IPS-20b (cell line): ENCODE results near the gene PLCE1.
"Not testable (repeated sequence)": the region's sequence is repeated elsewhere in the genome, so short reads cannot be mapped to it uniquely, and the experiment has no call there.

ENCODE experiments used
- H3K27ac ChIP-seq: one replicate; pipeline ENCODE4 v1.5.1; 2013; ENCODE audit warnings: low read length
- H3K27me3 ChIP-seq: 2 replicates; pipeline ENCODE4 v1.6.1; 2013; ENCODE audit warnings: mild to moderate bottlenecking, low read length, inconsistent platforms; ENCODE audit not compliant: insufficient read depth
- H3K36me3 ChIP-seq: 2 replicates; pipeline ENCODE4 v1.6.1; 2013; ENCODE audit warnings: low read depth, mild to moderate bottlenecking, inconsistent platforms, low read length, moderate library complexity; ENCODE audit not compliant: insufficient read depth
- H3K4me1 ChIP-seq: 2 replicates; pipeline ENCODE4 v1.6.1; 2013; ENCODE audit warnings: mild to moderate bottlenecking, control low read depth, inconsistent platforms, low read length, moderate library complexity; ENCODE audit not compliant: insufficient read depth
- H3K4me3 ChIP-seq: 2 replicates; pipeline ENCODE4 v1.5.1; 2013; ENCODE audit warnings: mild to moderate bottlenecking, low read length, inconsistent platforms
- H3K9ac ChIP-seq: 2 replicates; pipeline ENCODE4 v1.6.1; 2013; ENCODE audit warnings: low read depth, mild to moderate bottlenecking, inconsistent platforms, low read length, moderate library complexity
- H3K9me3 ChIP-seq: 2 replicates; pipeline ENCODE4 v1.6.1; 2013; ENCODE audit warnings: mild to moderate bottlenecking, low read depth, low read length, inconsistent platforms; ENCODE audit not compliant: insufficient read depth

PLCE1 gene

GRCh38 chr10:93993782-93994437 is at the start of gene PLCE1:
TSS of gene PLCE1 (plus strand) at chr10:93993931. CDS start at chr10:94031047, 37,116 bp downstream.
- Histone ChIP-seq H3K27ac (no peak within 1 kb of the TSS), H3K27me3 (peaks cover 92% of the 10 kb centered on the region), H3K9ac (no peak within 1 kb of the TSS), H3K9me3 (no peaks in the 10 kb centered on the region), H3K4me3 (peak within 1 kb of the TSS; percentile 72), H3K4me1 (no peaks in the 10 kb centered on the region), H3K36me3 (no peaks in the 10 kb centered on the region)

GRCh38 chr10:93945819-93946218 is 47.9 kb upstream of the PLCE1 start:
- H3K27me3 ChIP-seq: no peaks in the 10 kb centered on the region
- no peak overlapping the region for H3K9ac ChIP-seq
- H3K4me1 ChIP-seq: no peaks in the 10 kb centered on the region
- H3K36me3 ChIP-seq: no peaks in the 10 kb centered on the region
- H3K9me3 ChIP-seq: no peaks in the 10 kb centered on the region
- no peak overlapping the region for H3K4me3 ChIP-seq
- H3K27ac ChIP-seq: no peak overlapping the region

GRCh38 chr10:93947055-93947454 is 46.7 kb upstream of the PLCE1 start:
- Histone ChIP-seq H3K9ac (no peak overlapping the region), H3K27me3 (no peaks in the 10 kb centered on the region), H3K9me3 (no peaks in the 10 kb centered on the region), H3K36me3 (no peaks in the 10 kb centered on the region), H3K27ac (no peak overlapping the region), H3K4me3 (no peak overlapping the region), H3K4me1 (no peaks in the 10 kb centered on the region)

DNA sequence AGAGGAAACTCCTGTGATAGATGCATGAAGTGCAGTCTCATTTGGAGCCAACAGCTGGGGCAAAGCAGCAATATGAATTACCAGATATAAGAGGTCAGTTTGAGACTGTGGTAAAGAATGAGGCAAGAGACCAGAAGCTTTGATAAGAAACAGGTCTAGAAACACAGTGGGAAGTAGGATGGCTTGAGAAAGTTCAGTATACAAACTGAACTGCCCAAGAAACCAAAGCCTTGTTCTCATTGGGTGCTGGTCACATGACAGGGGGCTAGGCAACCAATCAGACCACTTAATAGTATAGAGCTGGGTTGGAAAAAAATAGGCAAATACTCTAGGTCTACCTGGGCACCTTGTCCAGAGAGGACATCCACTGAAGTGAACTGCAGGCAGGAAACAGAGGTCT is 46.2 kb upstream of the PLCE1 start:
- no peak overlapping the region for H3K9ac ChIP-seq
- H3K27me3 ChIP-seq: no peaks in the 10 kb centered on the region
- H3K4me3 ChIP-seq: no peak overlapping the region
- H3K27ac ChIP-seq: no peak overlapping the region
- H3K36me3 ChIP-seq: no peaks in the 10 kb centered on the region
- H3K4me1 ChIP-seq: no peaks in the 10 kb centered on the region
- H3K9me3 ChIP-seq: no peaks in the 10 kb centered on the region

GRCh38 chr10:93951905-93952304 is 41.8 kb upstream of the PLCE1 start:
- H3K9ac ChIP-seq: no peak overlapping the region
- H3K27me3 ChIP-seq: no peaks in the 10 kb centered on the region
- no peaks in the 10 kb centered on the region for H3K9me3 ChIP-seq
- no peaks in the 10 kb centered on the region for H3K36me3 ChIP-seq
- no peak overlapping the region for H3K4me3 ChIP-seq
- no peak overlapping the region for H3K27ac ChIP-seq
- H3K4me1 ChIP-seq: no peaks in the 10 kb centered on the region

- H3K36me3 ChIP-seq: no peaks in the 10 kb centered on the region
- no peaks in the 10 kb centered on the region for H3K4me1 ChIP-seq
- no peak overlapping the region for H3K4me3 ChIP-seq
- H3K9me3 ChIP-seq: no peaks in the 10 kb centered on the region
- no peaks in the 10 kb centered on the region for H3K27me3 ChIP-seq
- no peak overlapping the region for H3K27ac ChIP-seq
- H3K9ac ChIP-seq: no peak overlapping the region
These were observed 39.4 kb upstream of the PLCE1 start for GRCh38 chr10:93954299-93954698.

- Histone ChIP-seq H3K27me3 (no peaks in the 10 kb centered on the region), H3K27ac (no peak overlapping the region), H3K9me3 (no peaks in the 10 kb centered on the region), H3K4me1 (no peaks in the 10 kb centered on the region), H3K36me3 (no peaks in the 10 kb centered on the region), H3K9ac (no peak overlapping the region), H3K4me3 (no peak overlapping the region)
These were observed 38.9 kb upstream of the PLCE1 start for GRCh38 chr10:93954726-93955363.

- Histone ChIP-seq H3K4me3 (no peak overlapping the region), H3K27ac (no peak overlapping the region), H3K27me3 (no peaks in the 10 kb centered on the region), H3K4me1 (no peaks in the 10 kb centered on the region), H3K36me3 (no peaks in the 10 kb centered on the region), H3K9me3 (no peaks in the 10 kb centered on the region), H3K9ac (no peak overlapping the region)
These were observed 34.9 kb upstream of the PLCE1 start for GRCh38 chr10:93958834-93959233.

DNA sequence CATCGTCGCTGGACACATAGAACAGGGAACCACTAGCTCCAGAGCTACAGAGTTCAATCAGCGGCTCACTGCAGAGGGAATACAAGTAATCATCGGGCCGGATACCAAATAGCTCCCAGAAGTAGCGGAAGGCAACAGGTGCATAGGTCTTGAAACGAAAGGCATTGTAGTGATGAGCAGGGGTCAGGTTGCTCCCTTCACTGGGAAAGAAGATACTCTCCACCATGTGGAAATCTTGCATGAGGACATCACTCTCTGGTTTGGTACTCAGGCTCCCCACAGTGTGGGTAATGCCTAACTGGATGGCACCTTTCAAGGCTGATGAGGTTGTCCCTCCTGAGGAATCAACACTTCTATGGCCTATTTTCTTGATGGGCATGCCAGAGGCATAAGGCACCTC is 32.7 kb upstream of the PLCE1 start:
- not testable (repeated sequence) for H3K36me3 ChIP-seq, H3K27me3 ChIP-seq, H3K4me1 ChIP-seq, H3K9ac ChIP-seq, H3K4me3 ChIP-seq, H3K9me3 ChIP-seq, H3K27ac ChIP-seq

- H3K27me3 ChIP-seq: no peaks in the 10 kb centered on the region
- no peak overlapping the region for H3K9ac ChIP-seq
- no peak overlapping the region for H3K4me3 ChIP-seq
- H3K9me3 ChIP-seq: no peaks in the 10 kb centered on the region
- H3K36me3 ChIP-seq: no peaks in the 10 kb centered on the region
- no peaks in the 10 kb centered on the region for H3K4me1 ChIP-seq
- no peak overlapping the region for H3K27ac ChIP-seq
These were observed 30.8 kb upstream of the PLCE1 start for GRCh38 chr10:93962973-93963372.

- Histone ChIP-seq H3K27ac (no peak overlapping the region), H3K4me1 (no peaks in the 10 kb centered on the region), H3K27me3 (no peaks in the 10 kb centered on the region), H3K36me3 (no peaks in the 10 kb centered on the region), H3K9me3 (no peaks in the 10 kb centered on the region), H3K4me3 (no peak overlapping the region), H3K9ac (no peak overlapping the region)
These were observed 30.3 kb upstream of the PLCE1 start for GRCh38 chr10:93963434-93963833.

DNA sequence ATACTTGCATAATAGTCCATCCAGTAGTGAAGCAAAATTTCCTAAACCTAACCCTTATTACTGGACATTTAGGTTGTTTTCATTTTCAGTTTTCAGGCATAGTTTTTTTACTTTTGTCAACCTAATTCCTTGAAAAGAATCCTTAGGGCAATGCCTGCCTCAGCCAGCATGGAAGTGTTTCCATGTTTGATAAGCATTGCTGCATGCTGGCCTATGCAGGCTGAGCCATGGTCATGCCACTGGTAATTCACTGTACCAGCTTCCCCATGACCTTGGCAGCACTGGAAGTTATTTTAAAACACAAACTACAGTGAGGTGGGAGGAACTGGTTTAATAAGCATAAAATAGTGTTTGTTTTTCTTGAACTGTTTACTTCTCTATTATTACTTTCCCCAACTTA is 27.8 kb upstream of the PLCE1 start:
- Histone ChIP-seq H3K4me1 (no peaks in the 10 kb centered on the region), H3K9me3 (0 out of 2 replicates have a peak, but pooled peaks cover 4% of the 10 kb centered on the region), H3K9ac (no peak overlapping the region), H3K27ac (no peak overlapping the region), H3K27me3 (no peaks in the 10 kb centered on the region), H3K4me3 (no peak overlapping the region), H3K36me3 (no peaks in the 10 kb centered on the region)
